ENCODE measurements around the gene PGAP3.

The PGAP3 gene

GRCh38 chr17:39722965-39723848 is 35.4 kb upstream of the PGAP3 start:
- no peak for TF ChIP-seq CTCF (IDR thresholded peaks at IDR 0.05; ENCODE audit: low read depth, low read length)
- DNase-seq, result no peak
- Histone ChIP-seq H3K4me1 (no peaks in the 10 kb centered on the region), H3K4me3 (ENCODE audit: low read depth, low read length) (no peak overlapping the region), H3K27me3 (no peaks in the 10 kb centered on the region), H3K36me3 (no peaks in the 10 kb centered on the region), H3K9me3 (no peaks in the 10 kb centered on the region)

GRCh38 chr17:39722104-39722503 is 34.2 kb upstream of the PGAP3 start:
- no peak for TF ChIP-seq CTCF (IDR thresholded peaks at IDR 0.05; ENCODE audit: low read depth, low read length)
- H3K4me1 ChIP-seq, result no peaks in the 10 kb centered on the region
- no peaks in the 10 kb centered on the region for H3K9me3 ChIP-seq
- no peak overlapping the region for H3K4me3 ChIP-seq (ENCODE audit: low read depth, low read length)
- 0 out of 2 replicates have a peak, but pooled peaks cover 3% of the 10 kb centered on the region for H3K27me3 ChIP-seq
- DNase-seq, result no peak
- no peaks in the 10 kb centered on the region for H3K36me3 ChIP-seq

- Histone ChIP-seq H3K4me3 (ENCODE audit: low read depth, low read length) (no peak overlapping the region), H3K27me3 (0 out of 2 replicates have a peak, but pooled peaks cover 7% of the 10 kb centered on the region), H3K36me3 (no peaks in the 10 kb centered on the region), H3K4me1 (no peaks in the 10 kb centered on the region), H3K9me3 (no peaks in the 10 kb centered on the region)
- TF ChIP-seq CTCF (IDR thresholded peaks at IDR 0.05; ENCODE audit: low read depth, low read length), result no peak
- no peak for DNase-seq
Observed at GRCh38 chr17:39719563-39720355, 31.9 kb upstream of the PGAP3 start.

GRCh38 chr17:39717660-39718059 is 29.8 kb upstream of the PGAP3 start:
- no peak for TF ChIP-seq CTCF (IDR thresholded peaks at IDR 0.05; ENCODE audit: low read depth, low read length)
- Histone ChIP-seq H3K36me3 (no peaks in the 10 kb centered on the region), H3K4me1 (no peaks in the 10 kb centered on the region), H3K27me3 (peaks cover 7% of the 10 kb centered on the region; the same call in 1 of the 2 replicates), H3K9me3 (no peaks in the 10 kb centered on the region), H3K4me3 (ENCODE audit: low read depth, low read length) (no peak overlapping the region)
- no peak for DNase-seq

GRCh38 chr17:39716879-39717536 is 29.2 kb upstream of the PGAP3 start:
- Histone ChIP-seq H3K27me3 (peaks cover 11% of the 10 kb centered on the region; the same call in 1 of the 2 replicates), H3K4me3 (ENCODE audit: low read depth, low read length) (no peak overlapping the region), H3K9me3 (no peaks in the 10 kb centered on the region), H3K4me1 (no peaks in the 10 kb centered on the region), H3K36me3 (no peaks in the 10 kb centered on the region)
- DNase-seq, result no peak
- no peak for TF ChIP-seq CTCF (IDR thresholded peaks at IDR 0.05; ENCODE audit: low read depth, low read length)
